ENCODE results near the gene ATE1.
"Not testable (repeated sequence)": the region's sequence is repeated elsewhere in the genome, so short reads cannot be mapped to it uniquely, and the experiment has no call there.

ATE1 gene

GRCh38 chr10:121928528-121928884, 675 bp upstream of the ATE1 start:
- DNase-seq (ENCODE audit: extremely low read depth, low read depth), result no peak
- TF ChIP-seq CTCF (IDR thresholded peaks at IDR 0.05; ENCODE audit: low read depth, low read length, missing control alignments), result no peak
- peak overlapping the region; percentile 92 for H3K4me3 ChIP-seq (replicated peaks; ENCODE audit: low read depth, low read length)

- peak overlapping the region; percentile 92 for H3K4me3 ChIP-seq (replicated peaks; ENCODE audit: low read depth, low read length)
- no peak for TF ChIP-seq CTCF (IDR thresholded peaks at IDR 0.05; ENCODE audit: low read depth, low read length, missing control alignments)
- DNase-seq (ENCODE audit: extremely low read depth, low read depth), result no peak
Observed at GRCh38 chr10:121927318-121927840, 452 bp downstream of the ATE1 start.

GRCh38 chr10:121926671-121927317, 1.0 kb downstream of the ATE1 start:
- no peak for TF ChIP-seq CTCF (IDR thresholded peaks at IDR 0.05; ENCODE audit: low read depth, low read length, missing control alignments)
- H3K4me3 ChIP-seq (replicated peaks; ENCODE audit: low read depth, low read length), result peak overlapping the region; percentile 92
- DNase-seq (ENCODE audit: extremely low read depth, low read depth), result no peak

- H3K4me3 ChIP-seq (replicated peaks; ENCODE audit: low read depth, low read length), result peak overlapping the region; percentile 92
- no peak for DNase-seq (ENCODE audit: extremely low read depth, low read depth)
- no peak for TF ChIP-seq CTCF (IDR thresholded peaks at IDR 0.05; ENCODE audit: low read depth, low read length, missing control alignments)
Observed at GRCh38 chr10:121926157-121926556, 1.7 kb downstream of the ATE1 start.

- DNase-seq (ENCODE audit: extremely low read depth, low read depth), result no peak
- H3K4me3 ChIP-seq (replicated peaks; ENCODE audit: low read depth, low read length), result no peak overlapping the region
- no peak for TF ChIP-seq CTCF (IDR thresholded peaks at IDR 0.05; ENCODE audit: low read depth, low read length, missing control alignments)
Observed at GRCh38 chr10:121921238-121921931, 6.4 kb downstream of the ATE1 start.

GRCh38 chr10:121919666-121920065, 8.2 kb downstream of the ATE1 start:
- TF ChIP-seq CTCF (IDR thresholded peaks at IDR 0.05; ENCODE audit: low read depth, low read length, missing control alignments), result no peak

GRCh38 chr10:121918800-121919199, 9.0 kb downstream of the ATE1 start:
- DNase-seq (ENCODE audit: extremely low read depth, low read depth); H3K4me3 ChIP-seq (replicated peaks; ENCODE audit: low read depth, low read length): not testable (repeated sequence)

More at GRCh38 chr10:121919666-121920065, 8.2 kb downstream of the ATE1 start:
- DNase-seq (ENCODE audit: extremely low read depth, low read depth), result no peak
- H3K4me3 ChIP-seq (replicated peaks; ENCODE audit: low read depth, low read length), result no peak overlapping the region

All from HFF-Myc (cell line).